Epithelial cell of esophagus (primary cell): ENCODE data around the gene GRIK1.
A peak's percentile ranks its signal among the peaks of the same experiment; 100 is the strongest.

Experiments used
- DNase-seq: peaks from one replicate; pipeline ENCODE4 v3.0.0; 2010; ENCODE audit warnings: low read depth
- H3K4me3 ChIP-seq: 2 replicates; pipeline ENCODE4 v1.5.1; 2011; ENCODE audit warnings: mild to moderate bottlenecking, low read length, control low read depth
- CTCF ChIP-seq: IDR thresholded peaks from 2 replicates; pipeline ENCODE4 v1.5.1; 2011; ENCODE audit warnings: low read depth, mild to moderate bottlenecking, low read length, control low read depth, inconsistent platforms; ENCODE audit not compliant: insufficient read depth; ENCODE audit errors: missing control alignments

The GRIK1 gene

GRCh38 chr21:29849735-29850176 lies 90.0 kb downstream of the GRIK1 start:
- no peak overlapping the region for H3K4me3 ChIP-seq
- DNase-seq: peak; percentile 68
- TF ChIP-seq CTCF: peak; percentile 95

GRCh38 chr21:29843804-29844203 lies 96.0 kb downstream of the GRIK1 start:
- DNase-seq: no peak
- H3K4me3 ChIP-seq: no peak overlapping the region
- TF ChIP-seq CTCF: no peak

- no peak for TF ChIP-seq CTCF
- no peak overlapping the region for H3K4me3 ChIP-seq
- DNase-seq: no peak
Measured at GRCh38 chr21:29834617-29835016, 105.2 kb downstream of the GRIK1 start.

- no peak for DNase-seq
- H3K4me3 ChIP-seq: no peak overlapping the region
- TF ChIP-seq CTCF: no peak
Measured at GRCh38 chr21:29832217-29832616, 107.6 kb downstream of the GRIK1 start.

- no peak for TF ChIP-seq CTCF
- peak; percentile 52 for DNase-seq
- no peak overlapping the region for H3K4me3 ChIP-seq
Measured at GRCh38 chr21:29829564-29830275, 110.1 kb downstream of the GRIK1 start.

GRCh38 chr21:29827647-29828046 lies 112.1 kb downstream of the GRIK1 start:
- no peak overlapping the region for H3K4me3 ChIP-seq
- no peak for DNase-seq
- TF ChIP-seq CTCF: no peak

GRCh38 chr21:29827236-29827635 lies 112.6 kb downstream of the GRIK1 start:
- no peak overlapping the region for H3K4me3 ChIP-seq
- peak; percentile 64 for DNase-seq
- no peak for TF ChIP-seq CTCF
